HL-60 (cell line): ENCODE data around the gene HCN2.

Experiments used
- DNase-seq, 2 experiments: peaks; one replicate each; pipeline ENCODE4 v3.0.0-alpha.2; 2010 to 2020; ENCODE audit warnings: low read depth in 1 of 2, low spot score in 1 of 2
- H3K27ac ChIP-seq: fragments of 250-450 bp; sonication (Bioruptor Pico); replicated peaks from 2 replicates; pipeline ENCODE4 v1.5.1; 2020; ENCODE audit warnings: mild to moderate bottlenecking, moderate library complexity
- H3K27me3 ChIP-seq: fragments of 250-450 bp; sonication (Bioruptor Pico); 2 replicates; pipeline ENCODE4 v1.5.1; 2021; ENCODE audit warnings: mild to moderate bottlenecking, moderate library complexity; ENCODE audit not compliant: insufficient read depth, poor library complexity, severe bottlenecking
- H3K4me3 ChIP-seq: replicated peaks from 2 replicates; pipeline ENCODE4 v1.5.1; 2011; ENCODE audit warnings: mild to moderate bottlenecking, control low read depth, low read length; ENCODE audit not compliant: insufficient read depth
- CTCF ChIP-seq: IDR thresholded peaks from one replicate; pipeline ENCODE4 v1.5.1; 2011; ENCODE audit warnings: low read length, control low read depth, inconsistent platforms; ENCODE audit not compliant: insufficient read depth
- GABPA ChIP-seq: IDR thresholded peaks from 2 replicates; pipeline ENCODE4 v1.6.1; 2012; ENCODE audit warnings: low read depth
- POLR2AphosphoS5 ChIP-seq: IDR thresholded peaks from 2 replicates; pipeline ENCODE4 v1.6.1; 2012; ENCODE audit warnings: low read depth
- SPI1 ChIP-seq: IDR thresholded peaks from 2 replicates; pipeline ENCODE4 v1.6.1; 2012; ENCODE audit warnings: low read depth, mild to moderate bottlenecking, borderline replicate concordance
- TF ChIP-seq, protein P1 (sequence below): IDR thresholded peaks from 2 replicates; pipeline ENCODE4 v1.6.1; 2012; ENCODE audit warnings: low read depth; ENCODE audit not compliant: insufficient replicate concordance

HCN2 gene

DNA sequence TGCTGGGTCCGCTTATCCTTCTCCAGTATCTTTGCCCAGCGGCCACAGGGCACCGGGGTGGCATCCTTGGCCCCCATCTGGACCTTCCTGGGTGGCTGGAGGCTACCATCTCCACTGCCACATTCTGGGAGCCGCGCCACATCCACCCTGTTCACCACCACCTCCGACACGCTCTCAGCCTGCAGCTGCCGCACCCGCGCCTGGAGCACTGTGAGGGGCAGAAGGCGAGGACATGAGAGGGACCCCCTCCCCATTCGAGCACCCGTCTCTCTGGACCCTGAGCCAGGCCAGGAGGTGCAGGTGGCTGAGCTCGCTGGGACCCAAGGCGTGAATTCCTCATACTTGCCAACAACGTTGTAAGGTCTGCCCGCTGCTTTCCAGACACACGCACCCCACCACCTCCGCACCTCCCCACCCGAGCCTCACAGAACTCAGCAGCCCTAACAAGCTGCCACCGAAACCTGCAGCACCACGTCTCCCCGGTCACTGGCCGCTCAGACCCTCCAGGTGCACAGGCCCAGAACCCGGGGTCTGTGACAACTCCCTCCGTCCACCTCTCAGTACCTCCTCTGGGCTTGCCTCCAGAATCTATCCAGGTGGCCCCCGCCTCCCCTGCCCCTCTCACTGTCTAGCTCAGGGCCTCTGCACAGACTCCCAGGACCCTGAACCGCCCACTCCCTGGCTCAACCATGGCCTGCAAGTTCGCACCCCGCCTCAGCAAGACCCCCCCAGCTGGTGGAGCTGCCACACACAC is 40.5 kb downstream of the HCN2 start:
- Histone ChIP-seq H3K27me3 (no peaks in the 10 kb centered on the region), H3K4me3 (no peak overlapping the region), H3K27ac (no peak overlapping the region)
- DNase-seq = no peak
- TF ChIP-seq SPI1 = no peak
- TF ChIP-seq CTCF = no peak
- TF ChIP-seq POLR2AphosphoS5 = no peak
- TF ChIP-seq, protein P1, sequence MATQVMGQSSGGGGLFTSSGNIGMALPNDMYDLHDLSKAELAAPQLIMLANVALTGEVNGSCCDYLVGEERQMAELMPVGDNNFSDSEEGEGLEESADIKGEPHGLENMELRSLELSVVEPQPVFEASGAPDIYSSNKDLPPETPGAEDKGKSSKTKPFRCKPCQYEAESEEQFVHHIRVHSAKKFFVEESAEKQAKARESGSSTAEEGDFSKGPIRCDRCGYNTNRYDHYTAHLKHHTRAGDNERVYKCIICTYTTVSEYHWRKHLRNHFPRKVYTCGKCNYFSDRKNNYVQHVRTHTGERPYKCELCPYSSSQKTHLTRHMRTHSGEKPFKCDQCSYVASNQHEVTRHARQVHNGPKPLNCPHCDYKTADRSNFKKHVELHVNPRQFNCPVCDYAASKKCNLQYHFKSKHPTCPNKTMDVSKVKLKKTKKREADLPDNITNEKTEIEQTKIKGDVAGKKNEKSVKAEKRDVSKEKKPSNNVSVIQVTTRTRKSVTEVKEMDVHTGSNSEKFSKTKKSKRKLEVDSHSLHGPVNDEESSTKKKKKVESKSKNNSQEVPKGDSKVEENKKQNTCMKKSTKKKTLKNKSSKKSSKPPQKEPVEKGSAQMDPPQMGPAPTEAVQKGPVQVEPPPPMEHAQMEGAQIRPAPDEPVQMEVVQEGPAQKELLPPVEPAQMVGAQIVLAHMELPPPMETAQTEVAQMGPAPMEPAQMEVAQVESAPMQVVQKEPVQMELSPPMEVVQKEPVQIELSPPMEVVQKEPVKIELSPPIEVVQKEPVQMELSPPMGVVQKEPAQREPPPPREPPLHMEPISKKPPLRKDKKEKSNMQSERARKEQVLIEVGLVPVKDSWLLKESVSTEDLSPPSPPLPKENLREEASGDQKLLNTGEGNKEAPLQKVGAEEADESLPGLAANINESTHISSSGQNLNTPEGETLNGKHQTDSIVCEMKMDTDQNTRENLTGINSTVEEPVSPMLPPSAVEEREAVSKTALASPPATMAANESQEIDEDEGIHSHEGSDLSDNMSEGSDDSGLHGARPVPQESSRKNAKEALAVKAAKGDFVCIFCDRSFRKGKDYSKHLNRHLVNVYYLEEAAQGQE = no peak
- no peak for TF ChIP-seq GABPA

DNA sequence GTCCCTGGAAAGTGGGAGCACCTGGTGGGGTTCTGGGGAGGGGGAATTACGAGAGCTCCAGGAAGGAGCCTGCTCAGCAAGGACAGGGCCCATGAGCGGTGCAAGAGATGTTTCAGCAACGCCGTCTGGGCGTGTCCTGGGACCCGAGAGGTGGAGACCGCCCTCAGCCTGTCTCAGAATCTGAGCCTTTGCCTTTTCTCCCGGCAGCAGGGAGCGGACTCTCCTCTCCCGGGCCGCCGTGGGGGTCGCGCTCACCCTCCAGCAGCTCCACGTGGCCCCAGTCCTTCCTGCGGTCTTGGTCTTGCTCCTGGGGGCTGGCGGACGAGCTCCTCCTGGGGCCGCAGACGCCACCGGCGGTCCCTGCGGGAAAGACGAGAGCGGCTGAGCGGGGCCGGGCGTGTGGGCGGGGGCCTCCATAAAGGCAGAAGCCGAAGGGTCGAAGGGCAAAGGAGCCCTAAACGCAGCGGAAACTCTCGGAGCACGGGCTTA is 42.9 kb downstream of the HCN2 start:
- peak overlapping the region; percentile 79 for H3K27ac ChIP-seq
- no peaks in the 10 kb centered on the region for H3K27me3 ChIP-seq
- TF ChIP-seq, protein P1 = no peak
- TF ChIP-seq CTCF = no peak
- TF ChIP-seq GABPA = no peak
- no peak for TF ChIP-seq SPI1
- TF ChIP-seq POLR2AphosphoS5 = no peak
- peak overlapping the region; percentile 92 for H3K4me3 ChIP-seq
- peak; percentile 40 to 69 for DNase-seq

DNA sequence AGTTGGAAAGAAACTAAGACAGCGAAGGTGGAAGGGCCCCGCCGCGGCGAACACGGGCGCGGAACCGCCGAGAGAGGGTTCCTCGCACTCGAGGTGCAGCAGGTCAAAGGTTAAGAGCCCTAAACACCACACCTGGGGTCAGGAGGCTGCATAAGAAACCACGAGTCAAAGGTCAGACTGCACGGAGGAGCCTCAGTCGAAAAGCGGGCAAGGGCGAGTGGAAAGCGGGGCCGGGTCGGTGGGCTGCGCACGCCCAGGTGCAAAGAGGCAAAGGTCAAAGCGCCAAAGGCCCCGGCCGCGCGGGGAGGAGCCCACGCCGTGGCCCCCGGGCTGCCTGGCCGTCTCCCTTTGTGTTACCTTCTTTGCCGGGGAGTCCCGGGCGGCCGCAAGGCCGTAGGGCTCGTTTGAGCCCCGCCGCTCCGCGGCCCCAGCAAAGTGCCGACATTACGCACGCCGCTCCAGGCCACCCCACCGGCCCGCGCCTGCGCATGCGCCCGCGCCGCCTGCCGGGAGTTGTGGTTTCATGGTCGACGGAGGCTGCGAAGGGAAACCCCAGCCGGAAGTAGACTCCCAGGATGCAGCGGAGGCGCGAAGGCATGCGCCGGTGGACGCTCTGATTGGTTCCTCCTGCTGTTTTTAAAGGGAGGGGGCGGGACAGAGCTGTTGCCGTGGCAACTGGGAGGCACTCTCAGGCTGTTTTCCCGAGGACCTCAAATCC is 43.5 kb downstream of the HCN2 start, which contains the start of gene POLRMT:
TSS of gene POLRMT (minus strand) at position 470 of the 718 bp plus-strand sequence. CDS start at position 445, 25 bp downstream.
- peak within 1 kb of the TSS; percentile 79 for H3K27ac ChIP-seq
- H3K4me3 ChIP-seq = peak within 1 kb of the TSS; percentile 92
- H3K27me3 ChIP-seq = no peaks in the 10 kb centered on the region
- TF ChIP-seq GABPA (peak; percentile 92), SPI1 (no peak), CTCF (no peak), POLR2AphosphoS5 (0 out of 2 replicates have a peak, but pooled peaks have one; percentile 16)
- peak; percentile 96 to 98 for DNase-seq
